Activated T-helper 9 cell treated with anti-CD3 and anti-CD28 coated beads, Interleukin-2, amount 50 U/mL, for 16 hours (primary cell): ENCODE measurements around the gene UBE2Q1.

Experiments used
- DNase-seq: peaks from one replicate; pipeline ENCODE4 v3.0.0-alpha.2; 2020; ENCODE audit warnings: low read depth

UBE2Q1 gene

GRCh38 chr1:154577346-154578057 is 19.0 kb upstream of the UBE2Q1 start:
- no peak for DNase-seq

- DNase-seq = no peak
These were observed 17.6 kb upstream of the UBE2Q1 start for GRCh38 chr1:154575951-154576566.

DNA sequence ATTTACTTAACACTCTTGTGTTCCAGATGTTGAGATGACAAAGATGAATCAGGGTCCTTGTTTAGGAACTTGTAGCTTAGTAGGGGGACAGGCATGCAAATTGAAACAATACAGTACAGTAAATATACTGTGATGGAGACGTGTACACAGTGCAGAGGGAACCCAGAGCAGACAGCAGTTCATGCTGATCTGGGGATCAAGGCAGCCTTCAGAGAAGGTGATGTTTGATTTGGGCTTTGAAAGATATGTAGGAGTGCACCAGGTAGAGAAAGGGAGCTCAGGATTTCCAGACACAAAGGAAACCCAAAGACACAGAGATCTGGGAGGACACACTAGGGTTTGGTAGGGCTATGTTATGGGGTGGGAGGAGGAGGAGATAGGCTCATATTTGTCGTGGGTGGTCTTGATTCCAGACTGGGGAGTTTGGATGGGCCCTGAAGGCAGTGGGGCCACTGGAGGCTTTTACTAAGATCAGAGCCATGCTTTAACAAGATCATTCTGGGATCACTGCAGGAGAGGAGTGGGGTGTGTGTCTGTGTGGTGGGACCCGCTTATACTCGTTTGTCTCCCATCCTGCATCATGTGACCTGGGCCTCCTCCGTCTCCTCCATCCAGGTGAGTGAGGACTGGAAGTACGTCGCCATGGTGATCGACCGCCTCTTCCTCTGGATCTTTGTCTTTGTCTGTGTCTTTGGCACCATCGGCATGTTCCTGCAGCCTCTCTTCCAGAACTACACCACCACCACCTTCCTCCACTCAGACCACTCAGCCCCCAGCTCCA is 16.9 kb upstream of the UBE2Q1 start:
- no peak for DNase-seq

GRCh38 chr1:154574716-154575115 is 16.3 kb upstream of the UBE2Q1 start:
- DNase-seq = no peak

GRCh38 chr1:154573168-154573510 is 14.7 kb upstream of the UBE2Q1 start:
- DNase-seq = no peak

DNA sequence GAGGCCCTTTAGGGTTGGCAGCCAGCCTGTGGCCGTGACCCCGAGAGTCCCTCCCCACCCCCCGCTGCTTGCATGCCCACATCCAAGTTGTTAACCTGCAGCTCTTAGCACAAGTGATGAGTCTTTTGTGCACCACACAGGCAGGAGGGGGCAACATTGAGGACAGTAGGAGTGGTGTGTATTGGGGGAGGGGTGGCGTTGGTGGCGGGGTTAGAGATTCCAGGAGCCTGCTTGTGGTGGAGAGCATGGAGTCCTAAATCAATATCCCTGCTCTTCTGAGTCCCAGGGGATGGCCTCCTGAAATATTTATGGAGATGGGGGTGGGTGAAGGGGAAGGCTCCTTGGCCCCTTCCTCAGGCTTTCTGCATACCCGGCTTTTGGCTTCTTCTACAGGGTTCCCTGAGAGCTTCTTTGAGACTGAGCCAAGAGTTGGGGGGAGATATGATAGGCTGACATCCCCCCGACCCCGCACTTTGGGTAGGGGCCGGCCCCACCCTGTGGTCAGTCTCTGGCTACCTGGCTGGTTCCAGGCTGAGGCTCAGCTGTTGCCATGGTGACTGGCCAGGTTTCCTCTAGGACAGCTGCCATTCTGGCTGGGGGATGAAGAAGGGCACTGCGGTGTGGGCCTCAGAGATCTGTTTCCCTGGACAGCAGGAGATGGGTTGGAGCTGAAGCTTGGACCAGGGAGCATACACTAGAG is 14.2 kb upstream of the UBE2Q1 start:
- DNase-seq = no peak

DNA sequence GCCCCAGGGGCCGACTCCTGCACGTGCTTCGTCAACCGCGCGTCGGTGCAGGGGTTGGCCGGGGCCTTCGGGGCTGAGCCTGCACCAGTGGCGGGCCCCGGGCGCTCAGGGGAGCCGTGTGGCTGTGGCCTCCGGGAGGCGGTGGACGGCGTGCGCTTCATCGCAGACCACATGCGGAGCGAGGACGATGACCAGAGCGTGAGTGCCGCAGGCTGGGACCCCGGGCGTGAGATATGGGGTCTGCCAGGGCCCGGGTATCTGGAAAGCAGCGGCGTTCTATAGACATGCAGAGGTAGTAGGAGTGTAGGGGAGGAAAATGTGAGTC is 13.5 kb upstream of the UBE2Q1 start:
- DNase-seq = no peak

DNA sequence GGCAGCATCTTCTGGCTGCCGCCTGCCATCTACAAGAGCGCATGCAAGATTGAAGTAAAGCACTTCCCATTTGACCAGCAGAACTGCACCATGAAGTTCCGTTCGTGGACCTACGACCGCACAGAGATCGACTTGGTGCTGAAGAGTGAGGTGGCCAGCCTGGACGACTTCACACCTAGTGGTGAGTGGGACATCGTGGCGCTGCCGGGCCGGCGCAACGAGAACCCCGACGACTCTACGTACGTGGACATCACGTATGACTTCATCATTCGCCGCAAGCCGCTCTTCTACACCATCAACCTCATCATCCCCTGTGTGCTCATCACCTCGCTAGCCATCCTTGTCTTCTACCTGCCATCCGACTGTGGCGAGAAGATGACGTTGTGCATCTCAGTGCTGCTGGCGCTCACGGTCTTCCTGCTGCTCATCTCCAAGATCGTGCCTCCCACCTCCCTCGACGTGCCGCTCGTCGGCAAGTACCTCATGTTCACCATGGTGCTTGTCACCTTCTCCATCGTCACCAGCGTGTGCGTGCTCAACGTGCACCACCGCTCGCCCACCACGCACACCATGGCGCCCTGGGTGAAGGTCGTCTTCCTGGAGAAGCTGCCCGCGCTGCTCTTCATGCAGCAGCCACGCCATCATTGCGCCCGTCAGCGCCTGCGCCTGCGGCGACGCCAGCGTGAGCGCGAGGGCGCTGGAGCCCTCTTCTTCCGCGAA is 12.9 kb upstream of the UBE2Q1 start:
- no peak for DNase-seq

DNA sequence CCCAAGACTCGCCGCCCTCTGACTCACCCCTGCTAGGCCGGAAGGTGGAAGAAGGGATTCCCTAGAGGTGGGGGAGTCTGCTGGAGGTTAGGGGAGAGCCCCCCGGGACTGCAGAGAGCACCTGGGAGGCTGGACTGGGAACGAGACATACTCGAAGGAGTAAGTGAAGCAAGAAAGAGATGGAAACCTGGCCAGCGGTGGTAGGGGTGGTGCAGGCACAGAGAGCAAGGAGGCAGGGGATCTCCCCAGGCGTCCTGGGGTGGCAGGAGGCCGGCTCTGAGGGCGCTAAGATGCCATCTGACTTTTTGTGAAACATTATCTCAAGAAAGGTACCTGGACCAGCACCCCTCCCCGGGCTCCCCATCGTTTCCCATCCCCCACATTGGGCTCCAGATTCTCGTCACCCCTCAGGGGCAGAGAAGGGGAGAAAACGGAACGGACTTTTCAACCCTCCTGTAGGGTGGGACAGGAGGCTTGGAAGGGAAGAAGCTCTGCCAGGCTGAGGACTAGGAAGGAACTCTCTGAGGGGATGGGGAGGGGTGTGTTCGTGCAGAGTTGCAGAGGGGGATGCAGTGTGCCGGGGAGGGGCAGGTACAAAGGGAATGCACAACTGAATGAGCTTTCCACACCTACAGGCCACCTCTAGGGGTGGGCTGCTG is 9.8 kb upstream of the UBE2Q1 start:
- no peak for DNase-seq

DNA sequence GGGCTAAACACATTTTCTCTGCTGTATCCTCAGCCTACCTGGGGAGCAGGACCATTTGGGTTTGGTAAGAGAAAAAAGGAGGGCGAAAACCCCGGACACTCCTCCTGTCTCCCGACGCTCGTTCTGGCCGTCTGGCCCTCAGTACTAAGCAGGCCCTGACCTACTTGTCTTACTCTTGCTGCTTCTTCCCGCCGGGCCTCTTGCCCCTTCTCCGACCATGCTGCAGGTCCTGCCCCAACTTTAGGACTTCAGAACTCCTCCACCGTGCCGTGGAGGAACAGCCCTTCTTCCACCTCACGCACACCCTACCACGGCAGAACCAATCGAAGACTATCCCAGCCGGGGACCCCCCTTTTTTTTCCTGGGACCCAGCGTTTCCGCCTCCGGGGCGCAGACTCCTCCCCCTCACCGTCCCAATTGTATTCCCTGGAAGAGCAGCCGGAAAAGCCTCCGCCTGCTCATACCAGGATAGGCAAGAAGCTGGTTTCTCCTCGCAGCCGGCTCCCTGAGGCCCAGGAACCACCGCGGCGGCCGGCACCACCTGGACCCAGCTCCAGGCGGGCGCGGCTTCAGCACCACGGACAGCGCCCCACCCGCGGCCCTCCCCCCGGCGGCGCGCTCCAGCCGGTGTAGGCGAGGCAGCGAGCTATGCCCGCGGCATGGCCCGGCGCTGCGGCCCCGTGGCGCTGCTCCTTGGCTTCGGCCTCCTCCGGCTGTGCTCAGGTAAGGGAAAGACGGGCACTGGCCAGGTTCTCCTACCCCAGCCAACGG is 9.1 kb upstream of the UBE2Q1 start, which contains the start of gene CHRNB2:
Gene CHRNB2 (plus strand): TSS at position 393 of the 771 bp plus-strand sequence. CDS start 267 bp downstream, at position 660.
- DNase-seq = peak; percentile 52

GRCh38 chr1:154565876-154566275 is 7.4 kb upstream of the UBE2Q1 start:
- no peak for DNase-seq

DNA sequence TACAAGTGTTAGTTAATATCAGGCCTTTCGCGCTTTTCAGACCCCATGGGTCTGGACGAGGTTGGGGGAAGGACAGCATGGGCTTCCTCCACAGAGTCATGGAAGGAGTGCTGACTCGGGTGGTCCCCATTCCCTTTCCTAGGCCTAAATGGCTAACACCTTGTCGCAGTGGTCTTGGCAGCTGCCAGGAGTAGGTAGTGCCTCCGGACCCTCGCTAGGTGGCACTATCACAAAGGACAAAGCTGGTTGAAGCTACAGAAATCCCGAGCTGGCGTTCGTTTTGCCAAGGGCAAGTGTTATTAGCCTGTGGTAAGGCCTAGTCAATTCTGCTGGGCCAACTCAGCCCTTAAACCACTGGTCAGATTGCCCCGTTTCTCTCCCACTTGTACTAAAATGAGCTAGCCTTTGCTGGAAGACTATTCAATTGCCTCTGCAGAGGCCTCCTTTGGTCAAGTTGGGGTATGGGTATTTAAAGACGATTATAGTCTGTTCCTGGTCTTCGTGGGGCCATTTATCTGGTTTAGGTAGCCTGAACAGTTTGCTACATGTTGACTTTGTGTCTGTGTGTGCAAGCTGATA is 1.1 kb upstream of the UBE2Q1 start:
- DNase-seq = peak; percentile 64

- DNase-seq = peak; percentile 99
These were observed 431 bp upstream of the UBE2Q1 start for GRCh38 chr1:154558720-154559465.

- DNase-seq = no peak
These were observed 1.1 kb downstream of the UBE2Q1 start for GRCh38 chr1:154557248-154557938.

GRCh38 chr1:154556422-154556821 is 2.0 kb downstream of the UBE2Q1 start:
- no peak for DNase-seq

- no peak for DNase-seq
These were observed 5.1 kb downstream of the UBE2Q1 start for GRCh38 chr1:154553056-154554030.

- no peak for DNase-seq
These were observed 6.4 kb downstream of the UBE2Q1 start for GRCh38 chr1:154552036-154552435.

- no peak for DNase-seq
These were observed 7.0 kb downstream of the UBE2Q1 start for GRCh38 chr1:154551474-154551873.
